Activated naive CD4-positive, alpha-beta T cell treated with anti-CD3 and anti-CD28 coated beads, Interleukin-2, amount 10 ng/mL, durations not matched to agents 7 days and 5 days (primary cell): ENCODE results near the gene CPT1B.

Experiments used
- CTCF ChIA-PET: fragments of 350-600 bp; sonication (Branson Sonifier 250); formaldehyde crosslinking; loops from one replicate; lab custom pipeline; 2021; ENCODE audit warnings: antibody characterized with exemption; lab: Charles Lee
- DNase-seq: peaks from one replicate; pipeline ENCODE4 v3.0.0-alpha.2; 2020
- H3K27ac Mint-ChIP-seq: one replicate; pipeline ENCODE4 v1.8.0; 2021; ENCODE audit warnings: mild to moderate bottlenecking, moderate library complexity, mixed read lengths
- H3K27me3 Mint-ChIP-seq: one replicate; pipeline ENCODE4 v1.8.0; 2021; ENCODE audit warnings: mild to moderate bottlenecking, mixed read lengths
- H3K36me3 Mint-ChIP-seq: one replicate; pipeline ENCODE4 v1.8.0; 2021; ENCODE audit warnings: mixed read lengths
- H3K4me1 Mint-ChIP-seq: one replicate; pipeline ENCODE4 v1.8.0; 2021; ENCODE audit warnings: mixed read lengths
- H3K4me3 Mint-ChIP-seq: one replicate; pipeline ENCODE4 v1.8.0; 2021; ENCODE audit warnings: mild to moderate bottlenecking, moderate library complexity, mixed read lengths
- H3K9me3 Mint-ChIP-seq: one replicate; pipeline ENCODE4 v1.8.0; 2021; ENCODE audit warnings: mixed read lengths

CPT1B gene

DNA sequence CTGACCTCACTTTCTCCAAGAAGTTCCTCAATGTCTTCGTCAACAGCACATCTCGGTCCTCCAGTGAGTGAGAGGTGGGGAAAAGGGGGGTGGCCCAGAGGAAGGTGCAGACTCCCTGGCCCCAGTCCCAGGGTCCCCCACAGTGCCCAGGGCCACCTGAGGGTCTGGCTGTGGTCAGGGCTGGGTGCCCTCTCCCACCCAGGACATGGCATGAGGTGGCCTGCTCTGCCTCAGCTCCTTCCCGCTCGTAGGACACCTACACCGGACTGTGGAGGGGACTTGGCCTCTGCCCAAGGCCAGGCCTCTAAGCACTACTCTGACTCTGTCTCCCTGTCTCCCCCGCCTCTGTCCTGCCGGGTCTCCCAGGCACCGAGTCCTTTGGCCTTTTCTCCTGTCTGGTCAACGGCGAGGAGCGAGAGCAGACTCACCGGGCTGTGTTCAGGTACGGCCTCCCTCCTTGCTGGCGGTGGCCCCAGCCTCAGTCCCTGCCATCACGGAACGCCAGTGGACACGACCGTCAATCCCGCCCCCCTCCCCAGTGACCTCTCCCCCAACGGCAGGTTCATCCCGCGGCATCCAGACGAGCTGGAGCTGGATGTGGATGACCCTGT is 26.9 kb upstream of the CPT1B start:
- Mint-ChIP-seq H3K4me3 (no peak overlapping the region), H3K9me3 (no peaks in the 10 kb centered on the region), H3K4me1 (peaks cover 4% of the 10 kb centered on the region), H3K36me3 (peaks cover 1% of the 10 kb centered on the region), H3K27ac (no peak overlapping the region), H3K27me3 (peaks cover 93% of the 10 kb centered on the region)
- DNase-seq, result no peak
- CTCF ChIA-PET, result no interaction called here

DNA sequence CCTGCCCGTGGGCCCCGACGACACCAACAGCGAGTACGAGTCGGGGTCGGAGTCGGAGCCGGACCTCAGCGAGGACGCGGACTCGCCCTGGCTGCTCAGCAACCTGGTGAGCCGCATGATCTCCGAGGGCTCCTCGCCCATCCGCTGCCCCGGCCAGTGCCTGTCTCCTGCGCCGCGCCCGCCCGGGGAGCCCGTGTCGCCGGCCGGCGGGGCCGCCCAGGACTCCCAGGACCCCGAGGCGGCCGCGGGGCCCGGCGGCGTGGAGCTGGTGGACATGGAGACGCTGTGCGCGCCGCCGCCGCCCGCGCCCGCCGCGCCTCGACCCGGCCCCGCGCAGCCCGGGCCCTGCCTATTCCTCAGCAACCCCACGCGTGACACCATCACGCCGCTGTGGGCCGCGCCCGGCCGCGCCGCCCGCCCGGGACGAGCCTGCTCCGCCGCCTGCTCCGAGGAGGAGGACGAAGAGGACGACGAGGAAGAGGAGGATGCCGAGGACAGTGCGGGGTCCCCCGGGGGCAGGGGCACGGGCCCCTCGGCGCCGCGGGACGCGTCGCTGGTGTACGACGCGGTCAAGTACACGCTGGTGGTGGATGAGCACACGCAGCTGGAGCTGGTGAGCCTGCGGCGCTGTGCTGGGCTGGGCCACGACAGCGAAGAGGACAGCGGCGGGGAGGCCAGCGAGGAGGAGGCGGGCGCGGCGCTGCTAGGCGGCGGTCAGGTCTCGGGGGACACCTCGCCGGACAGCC is 26.2 kb upstream of the CPT1B start:
- Mint-ChIP-seq H3K9me3 (no peaks in the 10 kb centered on the region), H3K36me3 (peaks cover 1% of the 10 kb centered on the region), H3K4me1 (peaks cover 9% of the 10 kb centered on the region), H3K27ac (no peak overlapping the region), H3K27me3 (peaks cover 93% of the 10 kb centered on the region), H3K4me3 (no peak overlapping the region)
- DNase-seq, result no peak
- CTCF ChIA-PET, result no interaction called here

DNA sequence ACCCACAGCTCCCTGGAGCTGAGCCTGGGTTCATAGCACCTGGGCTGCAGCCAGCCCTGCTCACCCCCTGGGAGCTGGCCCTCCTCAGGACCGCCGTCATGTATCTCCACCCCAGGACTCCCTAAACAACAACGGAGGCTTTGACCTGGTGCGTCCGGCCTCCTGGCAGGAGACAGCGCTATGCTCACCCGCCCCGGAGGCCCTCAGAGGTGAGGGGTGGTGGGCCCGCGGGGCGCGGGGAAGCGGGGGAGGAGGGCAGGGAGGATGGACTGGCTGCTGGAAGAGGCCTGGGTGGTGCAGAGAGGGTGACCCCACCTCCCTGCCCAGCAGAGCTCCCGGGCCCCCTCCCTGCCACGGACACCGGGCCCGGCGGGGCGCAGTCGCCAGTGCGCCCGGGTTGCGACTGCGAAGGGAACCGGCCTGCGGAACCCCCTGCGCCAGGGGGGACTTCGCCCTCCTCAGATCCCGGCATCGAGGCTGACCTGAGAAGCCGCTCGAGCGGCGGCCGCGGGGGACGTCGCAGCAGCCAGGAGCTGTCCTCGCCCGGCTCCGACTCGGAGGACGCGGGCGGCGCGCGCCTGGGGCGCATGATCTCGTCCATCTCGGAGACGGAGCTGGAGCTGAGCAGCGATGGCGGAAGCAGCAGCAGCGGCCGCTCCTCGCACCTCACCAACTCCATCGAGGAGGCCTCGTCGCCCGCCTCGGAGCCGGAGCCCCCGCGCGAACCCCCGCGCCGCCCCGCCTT is 25.5 kb upstream of the CPT1B start:
- Mint-ChIP-seq H3K27ac (no peak overlapping the region), H3K4me1 (peaks cover 9% of the 10 kb centered on the region), H3K36me3 (peaks cover 1% of the 10 kb centered on the region), H3K9me3 (no peaks in the 10 kb centered on the region), H3K4me3 (no peak overlapping the region), H3K27me3 (peaks cover 93% of the 10 kb centered on the region)
- CTCF ChIA-PET, result no interaction called here
- no peak for DNase-seq

DNA sequence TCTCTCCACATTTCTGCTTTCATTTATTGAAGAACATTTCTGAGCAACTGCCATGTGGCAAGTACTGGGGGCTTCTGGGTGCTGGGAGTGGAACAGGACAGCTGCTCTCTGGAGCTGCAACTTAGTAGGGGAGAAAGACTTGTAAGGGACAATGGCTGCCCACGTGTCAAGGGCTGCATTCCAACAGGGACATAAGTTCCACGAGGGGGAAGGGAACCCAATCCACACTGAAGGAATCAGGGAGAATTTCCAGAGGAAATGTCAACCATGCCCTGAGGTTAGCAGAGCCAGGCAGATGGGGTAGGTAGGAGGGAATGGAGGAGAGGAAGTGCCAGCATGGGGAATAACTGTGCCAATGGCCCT is 24.1 kb upstream of the CPT1B start:
- H3K4me1 Mint-ChIP-seq, result peaks cover 9% of the 10 kb centered on the region
- H3K27ac Mint-ChIP-seq, result no peak overlapping the region
- CTCF ChIA-PET, result no interaction called here
- peaks cover 1% of the 10 kb centered on the region for H3K36me3 Mint-ChIP-seq
- no peak for DNase-seq
- no peak overlapping the region for H3K4me3 Mint-ChIP-seq
- H3K27me3 Mint-ChIP-seq, result peaks cover 95% of the 10 kb centered on the region
- no peaks in the 10 kb centered on the region for H3K9me3 Mint-ChIP-seq

DNA sequence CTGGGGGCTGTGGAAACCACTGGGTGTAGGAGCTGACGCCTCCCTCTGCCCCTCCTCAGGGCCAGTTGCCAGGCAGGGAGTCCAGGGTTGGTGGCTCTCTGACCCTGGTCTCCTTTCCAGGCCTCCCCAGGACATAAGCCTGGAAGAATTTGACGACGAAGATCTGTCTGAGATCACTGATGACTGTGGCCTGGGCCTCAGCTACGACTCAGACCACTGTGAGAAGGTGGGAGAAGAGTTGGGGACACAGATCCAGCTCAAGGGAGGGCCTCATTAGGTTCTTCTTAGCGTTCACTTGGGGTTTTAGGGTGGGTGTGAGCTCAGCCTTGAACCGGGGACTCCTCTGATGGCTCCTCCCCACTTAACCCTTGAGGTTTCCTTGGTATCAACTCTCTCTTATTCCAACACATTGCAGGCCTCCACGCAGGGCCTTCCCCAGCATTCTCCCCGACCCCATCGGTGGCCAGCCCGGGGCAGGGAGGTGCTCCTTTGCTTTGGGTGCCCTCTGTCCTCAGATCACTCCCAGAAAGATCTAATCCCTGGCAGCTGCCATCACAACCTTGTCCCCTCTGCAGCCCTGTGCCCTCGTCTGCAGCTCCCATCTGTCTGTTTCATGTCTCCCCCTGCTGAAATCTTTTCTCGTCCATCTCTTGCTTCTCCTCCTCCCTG is 23.6 kb upstream of the CPT1B start:
- peaks cover 9% of the 10 kb centered on the region for H3K4me1 Mint-ChIP-seq
- H3K9me3 Mint-ChIP-seq, result no peaks in the 10 kb centered on the region
- DNase-seq, result no peak
- peaks cover 1% of the 10 kb centered on the region for H3K36me3 Mint-ChIP-seq
- no peak overlapping the region for H3K27ac Mint-ChIP-seq
- H3K27me3 Mint-ChIP-seq, result peaks cover 95% of the 10 kb centered on the region
- H3K4me3 Mint-ChIP-seq, result peak overlapping the region; percentile 50
- CTCF ChIA-PET, result interaction anchor here (1.0 kb wide), 1 partner anchor 20 kb away, joined by 3 read pairs; no protein-coding TSS in a partner anchor

DNA sequence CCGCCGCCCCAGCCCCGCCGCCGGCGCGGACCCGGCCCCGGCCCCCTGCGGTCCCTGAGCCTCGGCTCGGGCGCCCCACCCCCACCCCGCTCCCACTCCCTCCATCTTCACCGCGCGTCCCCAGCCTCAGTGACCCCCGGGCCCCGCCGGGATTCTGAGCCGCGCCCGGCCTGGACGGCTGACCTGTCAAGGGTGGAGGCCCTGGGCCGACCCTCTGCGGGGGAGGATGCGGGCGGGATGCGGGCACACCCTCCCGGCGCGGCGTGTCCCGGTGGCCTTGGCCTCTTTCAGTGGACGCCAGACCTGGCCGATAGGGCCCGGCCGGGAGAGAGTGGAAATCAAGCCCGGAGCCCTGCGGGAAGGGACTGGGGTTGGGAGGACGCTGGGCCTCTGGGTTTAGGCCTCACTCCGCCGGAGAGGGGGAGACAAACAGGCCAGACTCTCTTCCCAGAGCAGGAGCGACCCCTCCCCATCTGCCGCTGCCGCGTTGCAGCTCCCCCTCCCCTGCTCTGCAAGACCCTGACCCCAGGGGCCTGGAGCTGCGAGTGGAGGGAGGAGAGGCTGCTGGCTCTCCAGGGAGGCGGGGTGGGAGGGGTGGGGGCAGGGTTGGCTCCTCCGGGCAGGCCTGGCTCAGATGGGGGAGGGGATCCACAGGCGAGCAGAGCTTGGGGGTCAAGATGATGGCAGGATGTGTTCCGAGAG is 22.9 kb upstream of the CPT1B start:
- Mint-ChIP-seq H3K27me3 (peaks cover 94% of the 10 kb centered on the region), H3K4me3 (peak overlapping the region; percentile 50), H3K36me3 (peaks cover 1% of the 10 kb centered on the region), H3K9me3 (no peaks in the 10 kb centered on the region), H3K27ac (no peak overlapping the region), H3K4me1 (peaks cover 9% of the 10 kb centered on the region)
- no peak for DNase-seq
- CTCF ChIA-PET, result interaction anchor here (1.0 kb wide), 1 partner anchor 20 kb away, joined by 3 read pairs; no protein-coding TSS in a partner anchor

DNA sequence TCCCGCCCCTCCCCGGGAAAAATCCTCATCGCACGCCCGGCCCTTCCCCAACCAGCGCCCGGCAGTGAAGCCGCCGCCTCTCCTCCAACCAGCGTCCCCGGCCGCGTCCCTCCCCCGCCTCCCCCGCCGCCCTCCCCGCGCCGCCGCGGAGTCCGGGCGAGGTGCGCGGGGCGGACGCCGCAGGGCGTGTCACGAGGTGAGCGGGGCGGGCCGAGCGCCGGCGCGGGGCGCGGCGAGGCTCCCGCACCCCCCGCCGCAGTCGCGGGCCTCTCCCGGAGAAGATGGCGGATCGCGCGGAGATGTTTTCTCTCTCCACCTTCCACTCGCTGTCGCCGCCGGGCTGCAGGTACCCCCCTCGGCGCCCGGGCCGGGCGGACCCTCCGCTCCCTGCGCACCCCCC is 22.3 kb upstream of the CPT1B start, which contains the start of gene MAPK8IP2:
Gene MAPK8IP2 (plus strand): TSS at position 256 of the 400 bp plus-strand sequence. CDS start 26 bp downstream, at position 282.
- Mint-ChIP-seq H3K4me1 (peaks cover 9% of the 10 kb centered on the region), H3K4me3 (peak within 1 kb of the TSS; percentile 58)

DNA sequence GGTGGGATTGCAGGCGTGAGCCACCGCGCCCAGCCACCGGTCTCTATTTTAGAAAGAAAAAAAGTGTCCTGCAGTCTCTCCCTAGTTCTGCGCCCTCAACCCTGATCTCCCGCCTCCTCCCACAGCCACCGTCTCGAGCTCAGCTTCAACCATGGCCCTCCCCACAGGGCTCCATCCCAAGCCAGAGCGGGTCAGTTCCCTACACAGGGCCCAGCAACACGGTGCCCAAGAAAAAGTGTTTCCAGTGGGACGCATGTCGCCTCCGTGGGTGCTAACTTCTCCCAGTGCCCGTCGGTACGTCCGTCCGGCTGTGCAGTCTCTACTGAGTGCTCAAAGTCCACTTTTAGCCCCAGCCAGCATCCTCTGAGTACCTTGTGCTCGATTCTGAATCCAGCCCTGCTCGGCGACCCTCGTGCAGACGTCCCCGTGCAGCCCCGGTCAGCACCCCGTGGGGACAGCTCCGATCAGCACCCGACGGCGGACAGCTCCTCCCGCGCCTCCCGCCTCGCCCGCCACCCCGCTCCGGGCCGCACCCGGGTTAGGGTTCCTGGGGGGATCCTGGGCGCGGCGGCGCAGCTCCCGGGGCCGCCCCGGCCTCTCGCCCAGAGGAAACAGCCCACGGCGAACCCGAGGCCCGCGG is 21.7 kb upstream of the CPT1B start:
- Mint-ChIP-seq H3K27ac (no peak overlapping the region), H3K36me3 (peaks cover 1% of the 10 kb centered on the region), H3K4me1 (peaks cover 9% of the 10 kb centered on the region), H3K4me3 (peak overlapping the region; percentile 58), H3K9me3 (no peaks in the 10 kb centered on the region), H3K27me3 (peaks cover 85% of the 10 kb centered on the region)
- peak; percentile 84 for DNase-seq
- CTCF ChIA-PET, result no interaction called here

More for the DNA sequence above, 22.3 kb upstream of the CPT1B start, which contains the start of gene MAPK8IP2:
- CTCF ChIA-PET, result no interaction called here
- Mint-ChIP-seq H3K9me3 (no peaks in the 10 kb centered on the region), H3K27ac (no peak within 1 kb of the TSS), H3K27me3 (peaks cover 91% of the 10 kb centered on the region), H3K36me3 (peaks cover 1% of the 10 kb centered on the region)
- peak; percentile 39 for DNase-seq

DNA sequence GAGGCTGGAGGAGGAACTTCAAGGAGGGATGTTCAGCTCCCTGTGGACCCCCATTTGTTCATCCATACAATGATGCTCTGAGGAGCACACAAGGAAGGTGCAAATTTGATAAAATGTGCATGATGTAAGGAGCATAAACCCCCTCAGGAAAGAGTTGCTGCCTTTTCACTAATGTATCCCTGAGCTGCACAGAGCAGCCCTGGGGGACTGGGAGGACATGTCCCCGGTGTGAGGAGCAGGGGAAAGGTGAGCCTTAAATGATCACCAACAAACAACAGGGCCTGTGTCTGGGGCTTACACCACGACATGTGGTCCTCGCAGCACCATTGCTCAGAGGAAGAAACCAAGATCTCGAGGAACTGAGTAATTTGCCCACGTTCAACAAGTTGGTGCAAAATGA is 18.9 kb upstream of the CPT1B start:
- Mint-ChIP-seq H3K4me3 (no peak overlapping the region), H3K27ac (no peak overlapping the region), H3K27me3 (peaks cover 58% of the 10 kb centered on the region), H3K9me3 (no peaks in the 10 kb centered on the region), H3K36me3 (peaks cover 1% of the 10 kb centered on the region), H3K4me1 (peaks cover 9% of the 10 kb centered on the region)
- CTCF ChIA-PET, result no interaction called here
- no peak for DNase-seq

DNA sequence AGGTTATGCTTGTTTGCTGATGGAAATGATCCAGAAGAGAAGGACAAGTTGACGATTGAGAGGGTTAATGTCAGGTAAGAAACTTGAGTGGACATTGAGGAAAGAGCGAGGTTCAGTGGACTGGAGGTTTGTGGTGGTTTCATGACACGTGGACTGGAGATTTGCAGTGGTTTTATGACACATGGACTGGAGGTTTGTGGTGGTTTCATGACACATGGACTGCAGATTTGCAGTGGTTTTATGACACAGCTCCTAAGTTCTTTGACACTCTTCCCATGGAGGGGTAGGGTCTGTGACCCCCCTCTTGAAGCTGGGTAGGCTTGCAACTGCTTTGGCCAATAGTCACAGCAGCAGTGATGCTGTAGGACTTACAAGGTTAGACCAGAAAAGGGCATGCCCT is 17.0 kb upstream of the CPT1B start:
- peaks cover 5% of the 10 kb centered on the region for H3K4me1 Mint-ChIP-seq
- no peak overlapping the region for H3K4me3 Mint-ChIP-seq
- H3K9me3 Mint-ChIP-seq, result no peaks in the 10 kb centered on the region
- H3K36me3 Mint-ChIP-seq, result no peaks in the 10 kb centered on the region
- no peak for DNase-seq
- CTCF ChIA-PET, result no interaction called here
- no peak overlapping the region for H3K27ac Mint-ChIP-seq
- peaks cover 47% of the 10 kb centered on the region for H3K27me3 Mint-ChIP-seq

DNA sequence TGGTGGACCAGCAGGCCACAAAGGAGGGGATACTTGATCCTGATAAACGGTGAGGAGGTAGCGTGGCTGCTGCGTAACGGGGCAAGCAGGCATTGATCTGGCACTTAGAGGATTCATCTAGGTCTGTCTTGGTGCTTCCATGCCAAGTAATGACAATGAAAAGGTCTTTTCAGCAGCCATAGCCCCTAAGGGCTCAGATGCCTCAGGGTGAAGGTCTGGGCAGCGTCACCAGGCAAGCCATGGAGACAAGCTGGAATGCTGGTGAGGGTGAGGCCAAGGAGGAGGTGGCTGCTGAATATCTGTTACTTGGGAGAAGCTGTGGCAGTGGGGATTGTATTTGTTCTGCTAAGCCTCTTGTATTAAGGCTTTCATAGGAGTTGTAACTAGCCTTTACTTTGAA is 9.2 kb upstream of the CPT1B start:
- H3K4me3 Mint-ChIP-seq, result no peak overlapping the region
- no peak for DNase-seq
- no peaks in the 10 kb centered on the region for H3K9me3 Mint-ChIP-seq
- peaks cover 5% of the 10 kb centered on the region for H3K27me3 Mint-ChIP-seq
- H3K27ac Mint-ChIP-seq, result no peak overlapping the region
- H3K36me3 Mint-ChIP-seq, result no peaks in the 10 kb centered on the region
- H3K4me1 Mint-ChIP-seq, result peaks cover 9% of the 10 kb centered on the region
- CTCF ChIA-PET, result interaction anchor here (0.7 kb wide), 1 partner anchor 24 kb away, joined by 3 read pairs; no protein-coding TSS in a partner anchor

DNA sequence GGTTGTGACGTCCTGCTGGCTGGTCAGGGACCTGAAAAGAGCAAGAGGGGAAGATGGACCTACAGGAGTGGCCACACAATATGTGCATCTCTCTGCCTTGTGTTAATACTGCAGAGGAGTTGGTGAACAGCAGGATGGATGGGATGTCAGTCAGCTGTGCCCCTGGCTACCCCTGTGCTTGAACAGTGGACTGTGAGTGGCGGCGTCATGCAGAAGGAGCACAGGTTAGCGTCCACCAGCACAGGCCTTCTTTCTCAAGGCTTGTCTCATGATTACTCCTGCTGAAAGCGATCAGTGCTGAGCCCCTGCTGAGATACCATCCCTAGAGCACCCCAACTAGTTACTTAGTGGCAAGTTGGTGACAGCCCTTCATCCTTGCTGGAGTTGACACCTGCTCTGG is 8.2 kb upstream of the CPT1B start:
- Mint-ChIP-seq H3K4me3 (no peak overlapping the region), H3K27me3 (peaks cover 5% of the 10 kb centered on the region), H3K36me3 (peaks cover 4% of the 10 kb centered on the region), H3K27ac (no peak overlapping the region), H3K9me3 (no peaks in the 10 kb centered on the region), H3K4me1 (peaks cover 15% of the 10 kb centered on the region)
- CTCF ChIA-PET, result no interaction called here
- DNase-seq, result peak; percentile 13

DNA sequence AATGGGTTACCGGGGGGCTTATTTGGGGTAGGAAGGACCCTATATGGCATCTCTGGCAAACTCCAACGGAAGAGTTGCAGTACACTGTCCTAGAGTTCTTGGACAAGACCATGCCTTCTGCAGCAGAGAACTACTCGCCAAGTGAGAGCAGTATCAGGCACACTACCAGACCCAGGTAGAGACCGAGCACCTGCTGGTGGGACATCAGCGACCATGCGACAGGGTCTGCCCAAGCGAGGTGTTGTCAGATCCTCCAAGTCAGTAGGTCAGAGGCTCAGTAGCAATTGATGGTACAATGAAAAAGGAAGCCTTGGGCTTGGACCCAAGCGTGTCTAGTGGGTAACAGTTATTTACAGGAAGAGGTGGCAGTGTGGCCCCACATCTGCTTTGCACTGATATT is 7.6 kb upstream of the CPT1B start:
- Mint-ChIP-seq H3K27me3 (peaks cover 5% of the 10 kb centered on the region), H3K36me3 (peaks cover 6% of the 10 kb centered on the region), H3K27ac (no peak overlapping the region), H3K4me3 (no peak overlapping the region), H3K4me1 (peaks cover 21% of the 10 kb centered on the region), H3K9me3 (no peaks in the 10 kb centered on the region)
- CTCF ChIA-PET, result no interaction called here
- peak; percentile 13 for DNase-seq
